ENCODE results near the gene DNAH17. TPM values are rescaled to one million over a fixed set of nuclear protein-coding genes. Genes with fewer than 3 reads are reported as not detected.
"Not testable (repeated sequence)": the region's sequence is repeated elsewhere in the genome, so short reads cannot be mapped to it uniquely, and the experiment has no call there.

The DNAH17 gene
- total RNA-seq, 1 experiment from 2014 or later: 0.76 TPM

- CTCF ChIA-PET: no interaction called here
- H3K27me3 ChIP-seq (ENCODE audit: insufficient read depth, low read depth): no peaks in the 10 kb centered on the region
- TF ChIP-seq, protein P1, sequence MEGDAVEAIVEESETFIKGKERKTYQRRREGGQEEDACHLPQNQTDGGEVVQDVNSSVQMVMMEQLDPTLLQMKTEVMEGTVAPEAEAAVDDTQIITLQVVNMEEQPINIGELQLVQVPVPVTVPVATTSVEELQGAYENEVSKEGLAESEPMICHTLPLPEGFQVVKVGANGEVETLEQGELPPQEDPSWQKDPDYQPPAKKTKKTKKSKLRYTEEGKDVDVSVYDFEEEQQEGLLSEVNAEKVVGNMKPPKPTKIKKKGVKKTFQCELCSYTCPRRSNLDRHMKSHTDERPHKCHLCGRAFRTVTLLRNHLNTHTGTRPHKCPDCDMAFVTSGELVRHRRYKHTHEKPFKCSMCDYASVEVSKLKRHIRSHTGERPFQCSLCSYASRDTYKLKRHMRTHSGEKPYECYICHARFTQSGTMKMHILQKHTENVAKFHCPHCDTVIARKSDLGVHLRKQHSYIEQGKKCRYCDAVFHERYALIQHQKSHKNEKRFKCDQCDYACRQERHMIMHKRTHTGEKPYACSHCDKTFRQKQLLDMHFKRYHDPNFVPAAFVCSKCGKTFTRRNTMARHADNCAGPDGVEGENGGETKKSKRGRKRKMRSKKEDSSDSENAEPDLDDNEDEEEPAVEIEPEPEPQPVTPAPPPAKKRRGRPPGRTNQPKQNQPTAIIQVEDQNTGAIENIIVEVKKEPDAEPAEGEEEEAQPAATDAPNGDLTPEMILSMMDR (conservative IDR thresholded peaks at IDR 0.05): no peak
- TF ChIP-seq EZH2 (IDR thresholded peaks at IDR 0.05; ENCODE audit: low read depth): no peak
- H3K36me3 ChIP-seq (ENCODE audit: low read depth): no peaks in the 10 kb centered on the region
- no peaks in the 10 kb centered on the region for H3K79me2 ChIP-seq (ENCODE audit: low read depth)
- no peak for DNase-seq
- no peaks in the 10 kb centered on the region for H3K9me3 ChIP-seq (ENCODE audit: insufficient read depth, low read depth)
- POLR2A ChIA-PET (ENCODE audit: unreplicated experiment): no interaction called here
- H3K9me2 ChIP-seq (ENCODE audit: insufficient read depth): no peaks in the 10 kb centered on the region
- BruUV-seq (replicated peaks): no TSS peak
- no peak overlapping the region for H3K4me2 ChIP-seq
- H3K27ac ChIP-seq: no peak overlapping the region
- no peak overlapping the region for H2AFZ ChIP-seq
- no peaks in the 10 kb centered on the region for H4K20me1 ChIP-seq (ENCODE audit: insufficient read depth)
- no peak overlapping the region for H3K4me3 ChIP-seq
- H3K4me1 ChIP-seq (replicated peaks; ENCODE audit: insufficient read depth): no peaks in the 10 kb centered on the region
- H3F3A ChIP-seq (ENCODE audit: insufficient read depth, low read depth): no peaks in the 10 kb centered on the region
- intact Hi-C loops (cut with micrococcal nuclease; ENCODE audit: unreplicated experiment): no loop called here
Observed at GRCh38 chr17:78504156-78504925, 72.9 kb downstream of the DNAH17 start.

- H2AFZ ChIP-seq; H4K20me1 ChIP-seq (ENCODE audit: insufficient read depth); H3K79me2 ChIP-seq (ENCODE audit: low read depth); H3K9me2 ChIP-seq (ENCODE audit: insufficient read depth); intact Hi-C loops (cut with micrococcal nuclease; ENCODE audit: unreplicated experiment); H3K4me1 ChIP-seq (replicated peaks; ENCODE audit: insufficient read depth); H3K27ac ChIP-seq; H3K4me2 ChIP-seq; BruUV-seq (replicated peaks); H3K27me3 ChIP-seq (ENCODE audit: insufficient read depth, low read depth); H3K36me3 ChIP-seq (ENCODE audit: low read depth); H3K4me3 ChIP-seq; POLR2A ChIA-PET (ENCODE audit: unreplicated experiment); DNase-seq; H3F3A ChIP-seq (ENCODE audit: insufficient read depth, low read depth); H3K9me3 ChIP-seq (ENCODE audit: insufficient read depth, low read depth): not testable (repeated sequence)
- CTCF ChIA-PET: interaction anchor here (0.7 kb wide), 2 partner anchors 65 to 966 kb away, joined by 3 to 6 read pairs; no protein-coding TSS in a partner anchor
Observed at GRCh38 chr17:78503388-78503787, 73.8 kb downstream of the DNAH17 start.

DNA sequence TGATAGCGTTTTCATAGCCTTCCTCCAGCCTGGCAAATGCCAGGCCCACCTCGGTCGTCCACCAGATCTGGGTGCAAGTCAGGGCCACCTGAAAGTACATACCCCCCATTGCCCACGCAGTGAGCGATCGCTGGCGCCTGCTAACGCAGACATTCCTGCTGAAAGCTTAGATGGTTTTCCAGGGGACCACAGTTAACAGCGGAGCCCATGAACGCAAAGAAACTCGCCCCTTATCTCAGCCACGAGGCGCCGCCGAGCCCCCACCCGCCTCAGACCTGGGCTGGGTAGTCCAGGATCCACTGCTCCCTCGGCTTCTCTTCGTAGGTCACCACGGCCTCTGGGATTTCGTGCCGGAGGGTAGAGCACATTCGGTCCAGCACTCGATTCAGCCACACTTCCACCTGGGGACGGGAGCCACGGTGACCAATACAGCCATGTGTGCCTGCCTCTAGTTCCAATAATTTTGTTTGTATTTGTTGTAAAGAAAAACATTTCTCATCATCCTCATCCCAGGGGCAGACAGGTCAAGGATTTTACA lies 74.5 kb downstream of the DNAH17 start:
- Histone ChIP-seq H3K36me3 (ENCODE audit: low read depth) (no peaks in the 10 kb centered on the region), H3K9me2 (ENCODE audit: insufficient read depth) (no peaks in the 10 kb centered on the region), H3K4me1 (replicated peaks; ENCODE audit: insufficient read depth) (no peaks in the 10 kb centered on the region), H3K79me2 (ENCODE audit: low read depth) (no peaks in the 10 kb centered on the region), H4K20me1 (ENCODE audit: insufficient read depth) (no peaks in the 10 kb centered on the region), H3K9me3 (ENCODE audit: insufficient read depth, low read depth) (no peaks in the 10 kb centered on the region), H3K4me3 (no peak overlapping the region), H2AFZ (no peak overlapping the region), H3F3A (ENCODE audit: insufficient read depth, low read depth) (no peaks in the 10 kb centered on the region), H3K27ac (no peak overlapping the region), H3K4me2 (no peak overlapping the region), H3K27me3 (ENCODE audit: insufficient read depth, low read depth) (no peaks in the 10 kb centered on the region)
- TF ChIP-seq, protein P1 (conservative IDR thresholded peaks at IDR 0.05): no peak
- TF ChIP-seq EZH2 (IDR thresholded peaks at IDR 0.05; ENCODE audit: low read depth): no peak
- no peak for DNase-seq
- CTCF ChIA-PET: interaction anchor here (0.7 kb wide), 2 partner anchors 66 to 965 kb away, joined by 3 to 6 read pairs; no protein-coding TSS in a partner anchor
- intact Hi-C loops (cut with micrococcal nuclease; ENCODE audit: unreplicated experiment): no loop called here
- no TSS peak for BruUV-seq (replicated peaks)
- POLR2A ChIA-PET (ENCODE audit: unreplicated experiment): no interaction called here
